Kidney epithelial cell (primary cell): Measurements from ENCODE around the gene ZNF358. TPM values are rescaled to one million over a fixed set of nuclear protein-coding genes. Genes with fewer than 3 reads are reported as not detected.

Experiments
- total RNA-seq: library from RNA; depleted of rRNA; stranded (reverse); fragments of >200 nt; gene quantifications from 2 replicates; pipeline ENCODE4 v1.2.3, GENCODE V29; 2015

Gene ZNF358
- total RNA-seq, 1 donor from 2014 or later: 67.4 TPM

Other genes with a start within 250 kb of the ZNF358 start
- 15.5 and 23.1 TPM in 2 replicates for gene INSR, start 221.7 kb upstream of the ZNF358 start, total RNA-seq
- gene ARHGEF18, start 167.2 kb upstream of the ZNF358 start, total RNA-seq: 123 and 139 TPM in 2 replicates
- gene PEX11G, start 27.1 kb upstream of the ZNF358 start, total RNA-seq: 5.5 and 8.9 TPM in 2 replicates
- 13.7 and 15.3 TPM in 2 replicates for gene MCOLN1, start 6.5 kb downstream of the ZNF358 start, total RNA-seq
- gene PNPLA6, start 19.6 kb downstream of the ZNF358 start, total RNA-seq: 134 and 163 TPM in 2 replicates
- 12.6 and 17.2 TPM in 2 replicates for gene CAMSAP3, start 79.8 kb downstream of the ZNF358 start, total RNA-seq
- gene XAB2, start 113.4 kb downstream of the ZNF358 start, total RNA-seq: 48.1 and 53.5 TPM in 2 replicates
- 9.9 and 30.2 TPM in 2 replicates for gene PET100, start 113.7 kb downstream of the ZNF358 start, total RNA-seq
- 0.75 TPM in 1 of 2 replicates, not detected in the other for gene PCP2, start 117.6 kb downstream of the ZNF358 start, total RNA-seq
- 65.7 and 73.9 TPM in 2 replicates for gene STXBP2, start 121.0 kb downstream of the ZNF358 start, total RNA-seq
- gene RETN, start 152.9 kb downstream of the ZNF358 start, total RNA-seq: 1.7 TPM in 1 of 2 replicates, not detected in the other
- gene MCEMP1, start 161.0 kb downstream of the ZNF358 start, total RNA-seq: not detected in 2 replicates
- 117 and 148 TPM in 2 replicates for gene TRAPPC5, start 164.7 kb downstream of the ZNF358 start, total RNA-seq
- not detected in 2 replicates for gene FCER2, start 186.0 kb downstream of the ZNF358 start, total RNA-seq
- not detected in 2 replicates for gene CLEC4G, start 216.0 kb downstream of the ZNF358 start, total RNA-seq
- 0.04 and 0.07 TPM in 2 replicates for gene CD209, start 231.4 kb downstream of the ZNF358 start, total RNA-seq
- 0.27 TPM in 1 of 2 replicates, not detected in the other for gene CLEC4M, start 247.1 kb downstream of the ZNF358 start, total RNA-seq